HEK293T (cell line): Measurements from ENCODE around the gene RASSF10.

Experiments used
- ARNT ChIP-seq: fragments of 450-650 bp; IDR thresholded peaks from 2 replicates; pipeline ENCODE4 v1.6.1; 2017; ENCODE audit warnings: mild to moderate bottlenecking
- BHLHE40 ChIP-seq: fragments of 450-650 bp; IDR thresholded peaks from 2 replicates; pipeline ENCODE4 v1.6.1; 2016; ENCODE audit warnings: mild to moderate bottlenecking, moderate library complexity, borderline replicate concordance
- ELF4 ChIP-seq: fragments of 450-650 bp; IDR thresholded peaks from 2 replicates; pipeline ENCODE4 v1.6.1; 2017; ENCODE audit warnings: antibody characterized with exemption
- FOXA1 ChIP-seq: fragments of 450-650 bp; IDR thresholded peaks from 2 replicates; pipeline ENCODE4 v1.6.1; 2016; ENCODE audit warnings: mild to moderate bottlenecking
- FOXM1 ChIP-seq: fragments of 450-650 bp; IDR thresholded peaks from 2 replicates; pipeline ENCODE4 v1.6.1; 2017; ENCODE audit warnings: mild to moderate bottlenecking, borderline replicate concordance
- NFRKB ChIP-seq: fragments of 450-650 bp; IDR thresholded peaks from 2 replicates; pipeline ENCODE4 v1.6.1; 2016; ENCODE audit warnings: mild to moderate bottlenecking, moderate library complexity
- SP1 ChIP-seq: fragments of 450-650 bp; IDR thresholded peaks from 2 replicates; pipeline ENCODE4 v1.6.1; 2017
- SUZ12 ChIP-seq: fragments of 450-650 bp; IDR thresholded peaks from 2 replicates; pipeline ENCODE4 v1.6.1; 2016; ENCODE audit warnings: mild to moderate bottlenecking
- TARDBP ChIP-seq: fragments of 450-650 bp; IDR thresholded peaks from 2 replicates; pipeline ENCODE4 v1.6.1; 2016
- ZNF384 ChIP-seq: fragments of 450-650 bp; IDR thresholded peaks from 2 replicates; pipeline ENCODE4 v1.6.1; 2016

GRCh38 chr11:13030857-13031256, 21.7 kb downstream of the RASSF10 start:
- no peak for TF ChIP-seq TARDBP
- no peak for TF ChIP-seq SP1
- TF ChIP-seq SUZ12: no peak
- no peak for TF ChIP-seq BHLHE40
- TF ChIP-seq FOXM1: no peak
- TF ChIP-seq NFRKB: no peak
- no peak for TF ChIP-seq ZNF384
- TF ChIP-seq ARNT: no peak
- no peak for TF ChIP-seq ELF4
- no peak for TF ChIP-seq FOXA1
